Adrenal gland (tissue), 12 donors: ENCODE results near the gene PKNOX2. TPM values are rescaled to one million over a fixed set of nuclear protein-coding genes. Genes with fewer than 3 reads are reported as not detected.

Source experiments
- DNase-seq, 7 donors: peaks; one replicate each; pipeline ENCODE4 v3.0.0-alpha.2; 2019 to 2020
- H3K27ac ChIP-seq, 5 donors: fragments of 200-600 bp; sonication (generic) in 4 of 5; 1 replicate in 3 of 5; 2 replicates in 2 of 5; pipeline versions ENCODE4 v1.5.1 to v1.8.0; 2016 to 2020; ENCODE audit warnings: mild to moderate bottlenecking in 1 of 5
- H3K27me3 ChIP-seq: fragments of 200-600 bp; 2 replicates; pipeline ENCODE4 v1.8.0; 2021
- H3K36me3 ChIP-seq, 2 donors: fragments of 200-600 bp; replicated peaks in 1 of 2; 1 replicate in 1 of 2; 2 replicates in 1 of 2; pipeline versions ENCODE4 v1.5.1 to v1.8.0; 2018 to 2022
- H3K4me1 ChIP-seq, 2 donors: fragments of 200-600 bp; replicated peaks in 1 of 2; 1 replicate in 1 of 2; 2 replicates in 1 of 2; pipeline versions ENCODE4 v1.5.1 to v1.8.0; 2018 to 2021
- H3K4me3 ChIP-seq, 4 donors: fragments of 200-600 bp; sonication (generic) in 3 of 4; one replicate each; pipeline ENCODE4 v1.5.1; 2016 to 2018
- H3K9me3 ChIP-seq, 3 donors: fragments of 200-600 bp; sonication (generic) in 1 of 3; replicated peaks in 1 of 3; 1 replicate in 2 of 3; 2 replicates in 1 of 3; pipeline versions ENCODE4 v1.5.1 to v1.8.0; 2016 to 2021
- CTCF ChIP-seq, 6 experiments: fragments of 450-650 bp in 4 of 6; fragments of 200-600 bp in 2 of 6; sonication (generic) in 1 of 6; IDR thresholded peaks; 1 replicate in 5 of 6; 2 replicates in 1 of 6; pipeline versions ENCODE4 v1.5.1 to v1.8.0; 2016 to 2021; ENCODE audit warnings: antibody characterized with exemption in 6 of 6, mild to moderate bottlenecking in 2 of 6, moderate library complexity in 1 of 6
- POLR2A ChIP-seq, 2 donors: fragments of 450-650 bp; IDR thresholded peaks; one replicate each; pipeline ENCODE4 v1.6.1; 2017; ENCODE audit warnings: antibody characterized with exemption in 2 of 2, mild to moderate bottlenecking in 2 of 2, moderate library complexity in 1 of 2
- WGBS, 4 donors: extraction: QIAGEN DNeasy Blood & Tissue Kit in 2 of 4; methylation state at CpG; one replicate each; pipeline versions ENCODE4 v1.1.5 to v1.1.7; 2013 to 2017; 5-methylcytosine and 5-hydroxymethylcytosine counted together
- intact Hi-C, 2 donors: fragments of 100-400 bp; cut with DNase I; formaldehyde crosslinking; loops; one replicate each; pipeline versions ENCODE4 v1.14.1 to v1.15.0; 2022 to 2023
- polyA plus RNA-seq, 3 donors: library from polyadenylated mRNA; stranded (reverse); fragments of 200-250 nt in 2 of 3; fragments of 350-450 nt in 1 of 3; fragmentation: Illumina TruSeq in 1 of 3; extraction: RNeasy Lipid Tissue Mini Kit (QIAGEN cat#74804) in 1 of 3; gene quantifications; one replicate each; pipeline ENCODE4 v1.2.3, GENCODE V29; 2013 to 2014
- total RNA-seq, 9 donors: library from RNA; depleted of rRNA in 4 of 9; stranded (reverse); fragments of >200 nt in 4 of 9; fragments of 120-200 nt in 1 of 9; fragmentation: NEBNext Ultra II Directional in 1 of 9; extraction: Animal tissue kit (Norgen Biotek cat#: 25700) in 1 of 9; gene quantifications; one replicate each; pipeline versions ENCODE4 v1.1.0 to v1.2.4, GENCODE V29; 2013 to 2023
- donor health status: healthy with polysubstance abuse.
- donor health status: Bipolar disorder and iron deficiency.
- donor health status: DM: yes; HTN: yes; CAD: no.
- donor health status: DM: no; HTN: no; CAD: no.
- donor health status: DM: no; HTN: no; CAD: no.
- donor health status: DM: yes; HTN: yes; CAD: no.

The PKNOX2 gene
- total and polyA plus RNA-seq, 12 donors = 1.2 to 34.7 (median 3.1) TPM

- intact Hi-C loops = no loop called here
- Histone ChIP-seq H3K36me3 (no peaks in the 10 kb centered on the region), H3K4me1 (no peaks in the 10 kb centered on the region), H3K9me3 (no peaks in the 10 kb centered on the region), H3K27me3 (no peaks in the 10 kb centered on the region), H3K27ac (no peak overlapping the region), H3K4me3 (no peak overlapping the region)
- no peak for DNase-seq
- no peak for TF ChIP-seq CTCF (IDR thresholded peaks at IDR 0.05)
- no peak for TF ChIP-seq POLR2A (IDR thresholded peaks at IDR 0.05)
- 88 to 100% (median 95%) methylated on average over 1 of the region's 1 CpG for WGBS, 4 donors
These were observed 163.7 kb downstream of the PKNOX2 start for GRCh38 chr11:125328225-125328580.

GRCh38 chr11:125329786-125330185 lies 165.2 kb downstream of the PKNOX2 start:
- Histone ChIP-seq H3K9me3 (no peaks in the 10 kb centered on the region), H3K4me1 (no peaks in the 10 kb centered on the region), H3K27ac (no peak overlapping the region), H3K4me3 (no peak overlapping the region), H3K27me3 (no peaks in the 10 kb centered on the region), H3K36me3 (no peaks in the 10 kb centered on the region)
- TF ChIP-seq CTCF (IDR thresholded peaks at IDR 0.05) = no peak
- no peak for TF ChIP-seq POLR2A (IDR thresholded peaks at IDR 0.05)
- intact Hi-C loops = no loop called here
- WGBS, 4 donors = 67 to 73% (median 70%) methylated on average over 9 of the region's 9 CpGs
- DNase-seq = no peak

GRCh38 chr11:125330462-125331325 lies 166.1 kb downstream of the PKNOX2 start:
- H3K4me3 ChIP-seq = no peak overlapping the region
- DNase-seq = no peak
- no peaks in the 10 kb centered on the region for H3K36me3 ChIP-seq
- no peak overlapping the region for H3K27ac ChIP-seq
- TF ChIP-seq POLR2A (IDR thresholded peaks at IDR 0.05) = no peak
- TF ChIP-seq CTCF (IDR thresholded peaks at IDR 0.05) = no peak
- H3K9me3 ChIP-seq = no peaks in the 10 kb centered on the region
- 91 to 96% (median 94%) methylated on average over 9 to 10 of the region's 10 CpGs for WGBS, 4 donors
- H3K27me3 ChIP-seq = no peaks in the 10 kb centered on the region
- H3K4me1 ChIP-seq = no peaks in the 10 kb centered on the region
- intact Hi-C loops = no loop called here

GRCh38 chr11:125331357-125332035 lies 166.9 kb downstream of the PKNOX2 start:
- DNase-seq = no peak
- intact Hi-C loops = no loop called here
- Histone ChIP-seq H3K27ac (no peak overlapping the region), H3K36me3 (no peaks in the 10 kb centered on the region), H3K27me3 (no peaks in the 10 kb centered on the region), H3K4me1 (no peaks in the 10 kb centered on the region), H3K9me3 (no peaks in the 10 kb centered on the region), H3K4me3 (no peak overlapping the region)
- no peak for TF ChIP-seq POLR2A (IDR thresholded peaks at IDR 0.05)
- TF ChIP-seq CTCF (IDR thresholded peaks at IDR 0.05) = no peak
- 72 to 81% (median 79%) methylated on average over 9 of the region's 9 CpGs for WGBS, 4 donors
